ENCODE results near the gene WBP11. TPM values are rescaled to one million over a fixed set of nuclear protein-coding genes. Genes with fewer than 3 reads are reported as not detected.

The WBP11 gene
- 55.4 TPM for polyA plus RNA-seq (2013, experiment 1 of 2; ENCODE audit: insufficient read length)
- polyA plus RNA-seq (2013, experiment 2 of 2; ENCODE audit: insufficient read length) = 59.0 TPM

GRCh38 chr12:14803011-14803829 is at the start of gene WBP11, which contains the start of gene C12orf60:
WBP11 (minus strand) TSS chr12:14803478; CDS start chr12:14801383, 2,095 bp downstream.
C12orf60 (plus strand) TSS chr12:14803670; CDS start chr12:14822936, 19,266 bp downstream.
- peak; percentile 99 for DNase-seq

- DNase-seq = no peak
These were observed 49.6 kb upstream of the WBP11 start for GRCh38 chr12:14852880-14853279.

GRCh38 chr12:14850929-14851663 is 47.8 kb upstream of the WBP11 start:
- DNase-seq = no peak

- no peak for DNase-seq
These were observed 46.4 kb upstream of the WBP11 start for GRCh38 chr12:14849661-14850060.

GRCh38 chr12:14846876-14847580 is 43.8 kb upstream of the WBP11 start:
- DNase-seq = no peak

- no peak for DNase-seq
These were observed 42.8 kb upstream of the WBP11 start for GRCh38 chr12:14846042-14846587.

- peak; percentile 71 for DNase-seq
These were observed 42.1 kb upstream of the WBP11 start for GRCh38 chr12:14845350-14845750.

- no peak for DNase-seq
These were observed 41.1 kb upstream of the WBP11 start for GRCh38 chr12:14844401-14844800.

GRCh38 chr12:14843425-14843887 is 40.2 kb upstream of the WBP11 start, which contains the start of gene ART4:
ART4 (minus strand) TSS chr12:14843526; CDS start chr12:14843113, 413 bp downstream.
- DNase-seq = no peak

GRCh38 chr12:14842315-14842714 is 39.0 kb upstream of the WBP11 start:
- DNase-seq = no peak

GRCh38 chr12:14841761-14842160 is 38.5 kb upstream of the WBP11 start:
- DNase-seq = peak; percentile 89

- no peak for DNase-seq
These were observed 37.3 kb upstream of the WBP11 start for GRCh38 chr12:14840616-14841015.

GRCh38 chr12:14839262-14839661 is 36.0 kb upstream of the WBP11 start:
- no peak for DNase-seq

GRCh38 chr12:14836336-14837210 is 33.3 kb upstream of the WBP11 start:
- peak; percentile 84 for DNase-seq

GRCh38 chr12:14834509-14834908 is 31.2 kb upstream of the WBP11 start:
- no peak for DNase-seq

- DNase-seq = no peak
These were observed 30.7 kb upstream of the WBP11 start for GRCh38 chr12:14833952-14834351.

GRCh38 chr12:14833336-14833735 is 30.1 kb upstream of the WBP11 start:
- DNase-seq = no peak

GRCh38 chr12:14828892-14829291 is 25.6 kb upstream of the WBP11 start:
- DNase-seq = no peak

GRCh38 chr12:14827043-14827442 is 23.8 kb upstream of the WBP11 start:
- no peak for DNase-seq

GRCh38 chr12:14826491-14826890 is 23.2 kb upstream of the WBP11 start:
- no peak for DNase-seq

GRCh38 chr12:14825256-14825655 is 22.0 kb upstream of the WBP11 start:
- DNase-seq = no peak

All from fibroblast of skin of scalp (primary cell).